ENCODE data around the gene DNAJC1.
"Not testable (repeated sequence)": the region's sequence is repeated elsewhere in the genome, so short reads cannot be mapped to it uniquely, and the experiment has no call there.

DNAJC1 gene

GRCh38 chr10:21721000-21721665 lies 282.4 kb downstream of the DNAJC1 start:
- TF ChIP-seq CTCF (IDR thresholded peaks at IDR 0.05; ENCODE audit: borderline replicate concordance, insufficient read depth, low read depth, low read length) = no peak
- no peak overlapping the region for H3K4me3 ChIP-seq (ENCODE audit: low read depth, low read length)

GRCh38 chr10:21720090-21720489 lies 283.4 kb downstream of the DNAJC1 start:
- H3K4me3 ChIP-seq (ENCODE audit: low read depth, low read length) = no peak overlapping the region
- TF ChIP-seq CTCF (IDR thresholded peaks at IDR 0.05; ENCODE audit: borderline replicate concordance, insufficient read depth, low read depth, low read length) = no peak

- TF ChIP-seq CTCF (IDR thresholded peaks at IDR 0.05; ENCODE audit: borderline replicate concordance, insufficient read depth, low read depth, low read length) = no peak
Measured at GRCh38 chr10:21719502-21719901, 284.0 kb downstream of the DNAJC1 start.

GRCh38 chr10:21717437-21718054 lies 286.0 kb downstream of the DNAJC1 start:
- not testable (repeated sequence) for H3K4me3 ChIP-seq (ENCODE audit: low read depth, low read length)

More at GRCh38 chr10:21719502-21719901, 284.0 kb downstream of the DNAJC1 start:
- H3K4me3 ChIP-seq (ENCODE audit: low read depth, low read length) = no peak overlapping the region

- no peak overlapping the region for H3K4me3 ChIP-seq (ENCODE audit: low read depth, low read length)
- TF ChIP-seq CTCF (IDR thresholded peaks at IDR 0.05; ENCODE audit: borderline replicate concordance, insufficient read depth, low read depth, low read length) = no peak
Measured at GRCh38 chr10:21715531-21716195, 287.9 kb downstream of the DNAJC1 start.

- no peak for TF ChIP-seq CTCF (IDR thresholded peaks at IDR 0.05; ENCODE audit: borderline replicate concordance, insufficient read depth, low read depth, low read length)
- no peak overlapping the region for H3K4me3 ChIP-seq (ENCODE audit: low read depth, low read length)
Measured at GRCh38 chr10:21712975-21713374, 290.6 kb downstream of the DNAJC1 start.

- TF ChIP-seq CTCF (IDR thresholded peaks at IDR 0.05; ENCODE audit: borderline replicate concordance, insufficient read depth, low read depth, low read length) = no peak
- no peak overlapping the region for H3K4me3 ChIP-seq (ENCODE audit: low read depth, low read length)
Measured at GRCh38 chr10:21707498-21707897, 296.0 kb downstream of the DNAJC1 start.

All from GM12875 (cell line).